ENCODE measurements around the gene ZMYND8.

- TF ChIP-seq CTCF (conservative IDR thresholded peaks at IDR 0.05 in 1 of 2, IDR thresholded peaks at IDR 0.05 in 1 of 2; ENCODE audit: low read depth in 1 of 2, low read length in 2 of 2) (no peak), EZH2 (IDR thresholded peaks at IDR 0.05; ENCODE audit: low read length, missing control alignments) (no peak)
Observed at GRCh38 chr20:47358672-47359529, 2.4 kb upstream of the ZMYND8 start.
